Measurements from ENCODE around the gene ST3GAL2.

The ST3GAL2 gene

GRCh38 chr16:70331091-70331490 lies 107.8 kb downstream of the ST3GAL2 start:
- DNase-seq: no peak
